ENCODE measurements around the gene SDK1. TPM values are rescaled to one million over a fixed set of nuclear protein-coding genes. Genes with fewer than 3 reads are reported as not detected.

The SDK1 gene
- total and polyA plus RNA-seq, 2 experiments from 2014 or later: 4.1 to 16.5 TPM

DNA sequence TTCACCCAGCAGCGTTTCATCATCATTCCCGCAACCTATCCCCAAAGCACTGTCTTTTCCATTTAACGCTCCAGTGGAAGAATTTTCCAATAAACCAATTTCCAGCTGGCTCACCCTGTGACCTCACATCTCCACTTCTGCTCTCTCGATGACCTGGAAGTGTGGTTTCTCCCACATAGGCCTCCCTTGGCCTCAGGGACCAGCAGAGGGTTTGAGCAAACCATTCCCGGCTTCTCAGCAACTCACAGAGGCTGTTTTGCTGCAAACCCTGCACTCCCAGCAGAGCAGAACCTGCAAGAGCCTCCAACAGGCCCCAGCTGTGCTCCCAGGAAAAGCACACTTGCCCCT lies 858.1 kb downstream of the SDK1 start:
- no peak overlapping the region for H3K4me3 ChIP-seq
- no peaks in the 10 kb centered on the region for H3K9me3 ChIP-seq (ENCODE audit: low read depth)
- peaks cover 3% of the 10 kb centered on the region for H3K4me1 ChIP-seq (ENCODE audit: low read depth)
- TF ChIP-seq CTCF (IDR thresholded peaks at IDR 0.05; ENCODE audit: low read depth, low read length): no peak
- no peak overlapping the region for H3K27ac ChIP-seq
- no peaks in the 10 kb centered on the region for H3K36me3 ChIP-seq
- no peak for DNase-seq (ENCODE audit: low read depth in 1 of 2, low spot score in 1 of 2)
- H3K27me3 ChIP-seq: no peaks in the 10 kb centered on the region

DNA sequence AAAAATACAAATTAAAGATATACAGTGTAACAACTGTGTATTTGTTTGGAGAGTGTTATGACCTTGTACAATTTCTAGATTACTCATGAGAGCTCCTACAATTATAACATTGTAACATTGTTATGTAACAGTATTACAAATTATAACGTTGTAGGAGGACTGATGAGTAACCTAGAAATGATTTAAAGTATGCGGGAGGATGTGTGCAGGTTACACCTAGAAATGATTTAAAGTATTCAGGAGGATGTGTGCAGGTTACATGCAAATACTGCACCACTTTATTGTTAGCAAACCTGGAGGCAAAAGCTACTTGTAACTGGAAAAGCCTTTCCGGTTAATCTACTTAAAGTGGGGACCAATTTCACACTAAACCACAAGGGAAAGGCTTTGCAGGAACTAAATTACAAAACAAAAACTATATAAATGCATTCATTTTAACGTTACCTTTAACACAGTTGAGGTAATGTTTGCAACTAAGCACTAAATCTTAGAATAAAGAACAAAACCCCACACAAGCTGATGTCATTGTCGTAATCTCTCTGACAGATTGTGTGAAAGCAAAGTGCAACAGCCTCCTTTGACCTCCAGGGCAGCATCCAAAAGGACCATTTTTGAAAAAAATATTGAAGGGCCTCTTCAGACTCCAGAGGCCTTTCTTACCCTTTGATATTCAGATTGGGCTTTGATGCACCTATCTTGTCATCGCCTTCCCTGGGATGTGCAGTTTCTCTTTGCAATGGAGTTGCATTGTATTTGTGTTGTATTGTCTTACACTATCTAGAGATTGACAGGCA lies 858.9 kb downstream of the SDK1 start:
- H3K27ac ChIP-seq: no peak overlapping the region
- H3K4me1 ChIP-seq (ENCODE audit: low read depth): peaks cover 3% of the 10 kb centered on the region
- H3K4me3 ChIP-seq: no peak overlapping the region
- no peaks in the 10 kb centered on the region for H3K9me3 ChIP-seq (ENCODE audit: low read depth)
- no peak for TF ChIP-seq CTCF (IDR thresholded peaks at IDR 0.05; ENCODE audit: low read depth, low read length)
- no peaks in the 10 kb centered on the region for H3K27me3 ChIP-seq
- H3K36me3 ChIP-seq: no peaks in the 10 kb centered on the region
- DNase-seq (ENCODE audit: low read depth in 1 of 2, low spot score in 1 of 2): no peak

DNA sequence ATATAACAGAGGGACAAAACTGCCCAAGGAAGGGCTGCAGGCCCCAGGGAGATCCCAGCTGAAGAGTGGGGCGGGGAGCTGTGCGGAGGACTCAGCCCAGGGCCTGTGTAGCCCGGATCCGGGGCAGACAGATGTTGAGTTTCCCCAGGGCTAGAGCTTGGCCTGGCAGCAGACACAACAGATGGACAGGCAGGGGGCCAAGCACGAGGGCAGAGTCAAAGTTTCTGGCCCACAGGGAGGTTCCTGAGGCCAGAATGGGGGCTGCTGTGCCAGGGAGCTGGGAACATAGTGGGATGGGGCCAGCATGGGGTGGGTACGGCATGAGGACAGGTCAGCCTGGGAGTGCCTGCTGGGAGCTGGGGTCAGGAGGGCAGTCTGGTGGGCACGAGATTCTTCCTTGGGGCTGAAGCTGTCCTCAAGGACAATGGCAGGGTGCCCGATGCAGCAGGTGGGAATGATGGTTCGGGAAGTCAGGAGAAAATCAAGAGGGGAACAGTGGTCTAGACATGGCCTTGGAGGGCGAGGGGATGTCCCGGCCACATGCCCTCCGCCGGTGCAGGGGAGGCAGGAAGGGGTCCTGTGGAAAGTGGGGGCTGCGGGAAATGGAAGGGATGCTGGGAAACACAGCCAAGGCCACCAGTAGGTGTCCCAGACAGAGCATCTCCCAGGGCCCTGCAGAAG lies 862.0 kb downstream of the SDK1 start:
- Histone ChIP-seq H3K27me3 (no peaks in the 10 kb centered on the region), H3K36me3 (no peaks in the 10 kb centered on the region), H3K4me3 (no peak overlapping the region), H3K4me1 (ENCODE audit: low read depth) (peaks cover 3% of the 10 kb centered on the region), H3K9me3 (ENCODE audit: low read depth) (no peaks in the 10 kb centered on the region), H3K27ac (no peak overlapping the region)
- TF ChIP-seq CTCF (IDR thresholded peaks at IDR 0.05; ENCODE audit: low read depth, low read length): no peak
- no peak for DNase-seq (ENCODE audit: low read depth in 1 of 2, low spot score in 1 of 2)

DNA sequence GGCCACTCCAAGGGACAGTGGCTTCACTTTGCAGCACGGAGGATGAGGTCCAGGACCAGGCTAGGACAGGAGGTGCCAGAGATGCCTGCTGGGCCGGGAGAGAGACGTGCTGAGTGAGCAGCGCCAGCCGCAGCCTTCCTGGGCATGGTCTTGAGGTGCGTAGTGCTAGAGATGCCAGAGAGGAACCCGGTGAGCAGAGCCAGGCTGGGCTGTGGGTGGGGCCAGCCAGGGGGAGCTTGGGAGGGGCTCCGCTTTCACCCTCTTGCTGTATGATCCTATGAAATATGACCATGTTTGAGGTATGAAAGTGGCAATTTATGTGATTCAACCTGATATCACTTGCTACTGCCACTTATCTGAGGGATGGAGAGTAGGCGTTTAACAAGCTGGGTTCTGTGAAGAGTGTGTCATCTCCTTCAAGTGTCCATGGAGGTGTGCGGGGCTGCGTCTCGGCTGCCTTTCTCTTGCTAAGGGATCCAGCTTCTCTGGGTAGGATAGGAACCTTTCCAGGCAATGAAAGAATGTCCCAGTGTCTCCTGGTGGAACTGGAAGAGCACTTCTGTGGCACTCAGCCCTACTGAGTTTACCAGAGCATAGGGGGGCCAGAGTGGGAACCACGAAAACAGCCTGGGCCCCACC lies 862.6 kb downstream of the SDK1 start:
- no peak overlapping the region for H3K27ac ChIP-seq
- no peak for DNase-seq (ENCODE audit: low read depth in 1 of 2, low spot score in 1 of 2)
- H3K4me3 ChIP-seq: no peak overlapping the region
- H3K9me3 ChIP-seq (ENCODE audit: low read depth): no peaks in the 10 kb centered on the region
- no peak for TF ChIP-seq CTCF (IDR thresholded peaks at IDR 0.05; ENCODE audit: low read depth, low read length)
- H3K36me3 ChIP-seq: no peaks in the 10 kb centered on the region
- peaks cover 9% of the 10 kb centered on the region for H3K4me1 ChIP-seq (ENCODE audit: low read depth)
- H3K27me3 ChIP-seq: no peaks in the 10 kb centered on the region

- no peak overlapping the region for H3K27ac ChIP-seq
- peak in 1 of 2 donors; percentile 43 for DNase-seq (ENCODE audit: low read depth in 1 of 2, low spot score in 1 of 2)
- no peaks in the 10 kb centered on the region for H3K9me3 ChIP-seq (ENCODE audit: low read depth)
- TF ChIP-seq CTCF (IDR thresholded peaks at IDR 0.05; ENCODE audit: low read depth, low read length): no peak
- H3K4me1 ChIP-seq (ENCODE audit: low read depth): peaks cover 10% of the 10 kb centered on the region
- H3K36me3 ChIP-seq: no peaks in the 10 kb centered on the region
- H3K27me3 ChIP-seq: no peaks in the 10 kb centered on the region
- H3K4me3 ChIP-seq: no peak overlapping the region
Observed at GRCh38 chr7:4164556-4164955, 863.5 kb downstream of the SDK1 start.
